WERI-Rb-1 (cell line): ENCODE measurements around the gene PITPNB.

Experiments used
- DNase-seq: peaks from one replicate; pipeline ENCODE4 v3.0.0-alpha.2; 2020
- H3K27ac ChIP-seq: fragments of 250-450 bp; sonication (Bioruptor Pico); 2 replicates; pipeline ENCODE4 v1.5.1; 2020; ENCODE audit warnings: mild to moderate bottlenecking, moderate library complexity
- H3K27me3 ChIP-seq: fragments of 250-450 bp; sonication (Bioruptor Pico); 2 replicates; pipeline ENCODE4 v1.5.1; 2021; ENCODE audit warnings: mild to moderate bottlenecking, low read depth, moderate library complexity; ENCODE audit not compliant: insufficient read depth, severe bottlenecking
- H3K36me3 ChIP-seq: fragments of 250-450 bp; sonication (Bioruptor Pico); 2 replicates; pipeline ENCODE4 v1.5.1; 2020; ENCODE audit warnings: mild to moderate bottlenecking, moderate library complexity
- H3K4me3 ChIP-seq: 2 replicates; pipeline ENCODE4 v1.5.1; 2011; ENCODE audit warnings: low read depth, mild to moderate bottlenecking, control low read depth, low read length
- H3K9me3 ChIP-seq: fragments of 250-450 bp; sonication (Bioruptor Pico); 2 replicates; pipeline ENCODE4 v1.5.1; 2021; ENCODE audit warnings: mild to moderate bottlenecking, moderate library complexity; ENCODE audit not compliant: severe bottlenecking
- TF ChIP-seq, protein P1 (sequence below): IDR thresholded peaks from 2 replicates; pipeline ENCODE4 v1.5.1; 2011; ENCODE audit warnings: low read depth, mild to moderate bottlenecking, control low read depth, inconsistent platforms, low read length

PITPNB gene

DNA sequence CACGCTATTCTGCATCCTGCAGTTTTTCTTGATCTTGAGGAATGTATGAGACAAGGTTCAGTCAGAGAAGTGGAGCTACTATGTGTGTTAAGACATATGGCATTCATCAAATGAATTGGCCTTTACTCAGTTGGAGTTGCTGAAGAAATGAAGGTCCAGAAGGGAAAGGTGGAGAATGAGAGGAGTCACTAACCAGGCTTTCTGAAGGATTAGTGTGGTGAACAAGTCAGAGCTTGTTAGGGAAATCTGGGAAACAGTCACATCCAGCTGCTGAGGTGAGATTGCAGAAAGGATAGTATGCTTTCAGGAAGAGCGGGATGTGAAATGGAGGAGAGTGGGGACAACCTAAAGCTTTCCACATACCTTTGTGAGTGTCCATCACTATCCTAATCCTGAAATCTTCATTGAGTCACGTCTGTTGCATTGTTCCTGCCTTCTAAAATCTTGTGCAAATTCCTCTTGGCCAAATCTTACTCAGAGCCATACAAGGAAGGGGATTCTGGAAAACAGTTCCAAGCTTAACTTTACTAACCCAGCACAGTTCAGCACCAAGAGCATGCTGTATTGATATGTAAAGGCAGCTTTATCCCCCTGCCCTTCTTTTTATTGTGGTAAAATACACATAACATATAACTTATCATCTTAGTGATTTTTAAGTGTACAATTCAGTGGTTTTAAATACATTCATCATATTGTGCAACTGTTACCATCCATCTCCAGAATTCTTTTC, 11.4 kb upstream of the PITPNB start:
- H3K27me3 ChIP-seq = no peaks in the 10 kb centered on the region

DNA sequence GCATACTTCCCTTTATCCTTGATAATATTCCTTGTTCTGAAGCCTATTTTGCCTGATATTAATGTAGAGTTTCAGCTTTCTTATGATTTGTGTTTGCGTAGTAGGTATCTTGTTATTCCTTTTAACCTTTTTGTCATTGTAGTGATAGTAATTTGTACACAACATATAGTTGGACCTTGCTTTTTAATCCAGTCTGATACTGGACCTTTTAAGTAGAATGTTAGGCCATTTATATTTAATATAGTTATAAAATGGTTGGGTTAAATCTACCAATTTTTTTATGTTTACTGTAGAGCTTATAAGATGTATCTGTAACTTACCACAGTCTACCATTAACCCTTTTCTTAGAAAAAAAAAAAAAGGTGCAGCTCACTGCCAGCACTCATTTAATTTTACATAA, 8.6 kb upstream of the PITPNB start:
- Histone ChIP-seq H3K9me3 (no peaks in the 10 kb centered on the region), H3K36me3 (peaks cover 13% of the 10 kb centered on the region), H3K4me3 (no peak overlapping the region), H3K27ac (no peak overlapping the region), H3K27me3 (no peaks in the 10 kb centered on the region)
- no peak for DNase-seq
- TF ChIP-seq, protein P1, sequence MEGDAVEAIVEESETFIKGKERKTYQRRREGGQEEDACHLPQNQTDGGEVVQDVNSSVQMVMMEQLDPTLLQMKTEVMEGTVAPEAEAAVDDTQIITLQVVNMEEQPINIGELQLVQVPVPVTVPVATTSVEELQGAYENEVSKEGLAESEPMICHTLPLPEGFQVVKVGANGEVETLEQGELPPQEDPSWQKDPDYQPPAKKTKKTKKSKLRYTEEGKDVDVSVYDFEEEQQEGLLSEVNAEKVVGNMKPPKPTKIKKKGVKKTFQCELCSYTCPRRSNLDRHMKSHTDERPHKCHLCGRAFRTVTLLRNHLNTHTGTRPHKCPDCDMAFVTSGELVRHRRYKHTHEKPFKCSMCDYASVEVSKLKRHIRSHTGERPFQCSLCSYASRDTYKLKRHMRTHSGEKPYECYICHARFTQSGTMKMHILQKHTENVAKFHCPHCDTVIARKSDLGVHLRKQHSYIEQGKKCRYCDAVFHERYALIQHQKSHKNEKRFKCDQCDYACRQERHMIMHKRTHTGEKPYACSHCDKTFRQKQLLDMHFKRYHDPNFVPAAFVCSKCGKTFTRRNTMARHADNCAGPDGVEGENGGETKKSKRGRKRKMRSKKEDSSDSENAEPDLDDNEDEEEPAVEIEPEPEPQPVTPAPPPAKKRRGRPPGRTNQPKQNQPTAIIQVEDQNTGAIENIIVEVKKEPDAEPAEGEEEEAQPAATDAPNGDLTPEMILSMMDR = no peak

More for the DNA sequence above, 11.4 kb upstream of the PITPNB start:
- H3K4me3 ChIP-seq = no peak overlapping the region
- TF ChIP-seq, protein P1 = no peak
- H3K9me3 ChIP-seq = no peaks in the 10 kb centered on the region
- peaks cover 2% of the 10 kb centered on the region for H3K36me3 ChIP-seq
- H3K27ac ChIP-seq = peak overlapping the region; percentile 39
- peak; percentile 37 for DNase-seq

DNA sequence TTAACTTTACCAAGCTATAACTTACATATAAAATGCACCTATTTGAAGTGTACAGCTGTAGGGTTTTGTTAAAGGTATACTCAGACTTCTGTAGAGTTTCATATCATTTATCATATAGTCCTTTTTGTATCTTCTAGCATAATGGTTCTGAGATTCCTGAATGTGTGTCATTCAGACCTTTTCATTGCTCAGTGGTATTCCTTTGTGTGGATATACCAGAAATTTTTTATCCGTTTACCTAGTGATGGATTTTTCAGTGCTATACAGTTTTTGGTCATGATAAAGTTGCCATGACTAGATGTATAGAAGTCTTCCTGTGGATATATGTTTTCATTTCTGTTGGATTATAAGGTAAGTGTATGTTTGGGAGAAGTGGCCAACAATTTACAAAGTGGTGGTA, 6.3 kb upstream of the PITPNB start:
- Histone ChIP-seq H3K4me3 (no peak overlapping the region), H3K27ac (no peak overlapping the region), H3K27me3 (no peaks in the 10 kb centered on the region), H3K9me3 (no peaks in the 10 kb centered on the region), H3K36me3 (peaks cover 19% of the 10 kb centered on the region)
- TF ChIP-seq, protein P1 = no peak
- DNase-seq = no peak

DNA sequence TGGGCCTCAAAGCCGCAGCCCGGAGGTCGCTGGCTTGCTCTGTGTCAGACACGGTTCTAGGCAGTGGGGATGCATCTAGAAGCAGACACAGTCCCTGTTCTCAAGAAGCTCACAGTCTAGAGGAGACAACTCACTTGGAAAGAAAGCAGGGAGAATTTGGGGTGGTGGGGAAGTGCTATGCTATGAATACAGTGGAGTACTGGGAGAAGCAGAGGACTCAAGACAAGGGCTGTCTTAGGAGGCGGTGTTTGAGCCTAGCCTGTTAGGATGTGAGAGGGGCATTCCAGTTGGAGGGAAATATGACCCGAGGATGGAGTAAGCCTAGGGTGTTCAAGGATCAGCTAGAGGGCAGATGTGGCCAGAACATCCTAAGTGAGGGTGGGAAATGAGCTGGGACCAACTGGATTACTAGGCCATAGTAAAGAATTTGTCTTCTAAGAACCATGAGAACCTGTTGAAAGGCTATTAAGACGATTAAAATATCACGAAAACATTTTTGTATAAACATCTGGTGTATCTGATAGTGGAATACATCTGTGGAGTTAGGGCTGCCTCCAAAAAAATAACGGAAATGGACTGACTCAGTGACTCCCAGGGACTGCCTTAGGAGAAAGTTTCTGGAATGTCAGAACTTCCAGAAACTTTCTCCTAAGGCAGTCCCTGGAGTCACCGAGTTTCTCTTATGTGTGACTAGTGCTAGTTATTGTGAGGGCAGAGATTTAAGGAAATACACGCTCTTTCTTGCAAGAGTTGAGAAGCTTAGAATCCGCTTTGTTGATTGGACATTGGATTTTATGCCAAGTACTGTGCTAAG, 1.1 kb upstream of the PITPNB start:
- TF ChIP-seq, protein P1 = no peak
- peak overlapping the region; percentile 90 for H3K27ac ChIP-seq
- peak; percentile 33 for DNase-seq

DNA sequence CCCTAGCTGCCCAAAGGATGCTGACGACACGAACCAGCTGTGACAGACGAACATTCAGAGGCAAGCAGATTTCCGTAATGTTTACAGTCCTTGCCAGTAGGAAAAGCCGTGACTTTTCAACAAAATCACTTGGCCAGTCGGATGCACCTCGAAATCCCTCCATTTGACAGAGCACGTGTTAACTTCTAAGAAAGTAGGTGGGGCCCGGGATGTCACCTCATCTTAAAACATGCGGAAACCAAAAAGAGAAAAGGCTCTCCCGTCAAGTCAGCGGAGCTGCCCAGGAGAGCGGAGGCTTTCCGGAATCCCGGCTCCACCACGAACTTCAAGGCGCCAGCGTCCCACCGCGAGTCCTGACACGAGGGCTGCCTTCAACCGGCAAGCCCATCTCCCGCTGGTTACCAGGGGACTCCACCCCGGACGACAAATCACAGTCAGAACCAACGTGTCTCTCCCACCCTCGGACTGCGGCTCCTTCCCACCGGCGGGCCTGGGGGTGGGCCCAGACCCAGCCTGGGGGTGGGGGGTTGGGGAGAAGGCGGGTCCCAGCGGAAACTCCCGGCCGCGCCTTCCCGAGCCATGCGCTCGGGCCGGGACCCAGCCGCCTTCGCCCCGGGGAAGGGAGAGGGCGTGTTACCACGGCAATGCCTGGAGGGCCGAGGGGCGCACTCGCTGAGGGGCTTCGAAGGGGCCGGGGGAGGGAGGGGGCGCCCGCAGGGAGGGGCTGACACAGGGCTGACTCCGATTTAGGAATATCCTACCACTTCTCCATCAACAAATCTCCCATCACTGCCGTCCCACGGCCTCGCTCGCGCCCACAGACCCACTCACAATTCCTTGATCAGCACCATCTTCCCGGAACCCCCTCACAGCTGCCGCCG, 475 bp downstream of the PITPNB start:
- Histone ChIP-seq H3K27me3 (no peaks in the 10 kb centered on the region), H3K4me3 (peak overlapping the region; percentile 68), H3K9me3 (no peaks in the 10 kb centered on the region), H3K27ac (peak overlapping the region; percentile 74), H3K36me3 (peaks cover 15% of the 10 kb centered on the region)
- TF ChIP-seq, protein P1 = no peak
- DNase-seq = peak; percentile 61

More for the DNA sequence above, 1.1 kb upstream of the PITPNB start:
- peaks cover 20% of the 10 kb centered on the region for H3K36me3 ChIP-seq
- H3K27me3 ChIP-seq = no peaks in the 10 kb centered on the region
- H3K4me3 ChIP-seq = peak overlapping the region; percentile 98
- H3K9me3 ChIP-seq = no peaks in the 10 kb centered on the region
